Erythroblast (primary cell): ENCODE measurements around the gene FRRS1.

Experiments
- GATA1 ChIP-seq: IDR thresholded peaks from 2 replicates; pipeline ENCODE4 v1.6.1; 2011; ENCODE audit warnings: low read depth, mild to moderate bottlenecking, control low read depth, low read length, moderate library complexity
- POLR2A ChIP-seq: IDR thresholded peaks from 2 replicates; pipeline ENCODE4 v1.6.1; 2011; ENCODE audit warnings: mild to moderate bottlenecking, low read length

DNA sequence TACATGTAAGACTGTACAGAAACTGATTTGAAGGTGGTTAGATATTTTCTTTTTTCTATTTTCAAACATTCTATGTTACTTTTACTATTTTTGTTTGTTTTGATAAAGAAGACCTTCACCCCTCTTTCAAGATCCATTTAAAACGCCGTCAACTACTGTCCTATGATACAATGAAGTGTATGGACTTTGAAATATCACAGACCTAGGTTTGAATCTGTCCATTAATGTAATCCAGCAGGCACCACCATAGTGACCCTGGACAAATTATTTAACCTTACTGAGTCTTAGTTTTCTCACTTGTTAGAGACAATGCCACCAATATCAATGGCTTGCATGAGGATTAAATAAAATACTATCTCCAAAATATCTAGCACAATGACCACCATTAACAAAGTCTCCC, 2.0 kb downstream of the FRRS1 start:
- no peak for TF ChIP-seq GATA1
- no peak for TF ChIP-seq POLR2A
